Omental fat pad (tissue), 4 donors: ENCODE results near the gene AKAP9. TPM values are rescaled to one million over a fixed set of nuclear protein-coding genes. Genes with fewer than 3 reads are reported as not detected.

Experiments
- ATAC-seq: fragments of 150-250 bp; one replicate; pipeline ENCODE4 v1.9.1; 2016; ENCODE audit warnings: mild to moderate bottlenecking, moderate library complexity; ENCODE audit not compliant: low FRiP score
- DNase-seq: peaks from one replicate; pipeline ENCODE4 v3.0.0-alpha.2; 2019; ENCODE audit warnings: low spot score
- CTCF ChIP-seq, 3 donors: fragments of 450-650 bp; IDR thresholded peaks; one replicate each; pipeline ENCODE4 v1.5.1; 2016 to 2017; ENCODE audit warnings: antibody characterized with exemption in 3 of 3, mild to moderate bottlenecking in 3 of 3, moderate library complexity in 2 of 3
- total RNA-seq, 4 donors: library from RNA; depleted of rRNA; stranded (reverse); fragments of >200 nt; gene quantifications; one replicate each; pipeline ENCODE4 v1.1.0, GENCODE V29; 2016

The AKAP9 gene
- total RNA-seq, 4 donors from 2014 or later, result 44.4 to 73.9 (median 62.7) TPM

GRCh38 chr7:92131764-92132330 is 191.2 kb downstream of the AKAP9 start:
- DNase-seq, result no peak
- no peak for ATAC-seq
- no peak for TF ChIP-seq CTCF (IDR thresholded peaks at IDR 0.05)

GRCh38 chr7:92133133-92133736 is 192.6 kb downstream of the AKAP9 start:
- ATAC-seq, result no peak
- no peak for TF ChIP-seq CTCF (IDR thresholded peaks at IDR 0.05)
- DNase-seq, result no peak

GRCh38 chr7:92133737-92134270 is 193.1 kb downstream of the AKAP9 start:
- ATAC-seq, result peak; percentile 76
- TF ChIP-seq CTCF (IDR thresholded peaks at IDR 0.05), result peak in 2 of 3 donors; percentile 50 to 85
- peak; percentile 62 for DNase-seq

- no peak for TF ChIP-seq CTCF (IDR thresholded peaks at IDR 0.05)
- DNase-seq, result peak; percentile 97
- ATAC-seq, result peak; percentile 98
Measured at GRCh38 chr7:92134271-92135051, 193.8 kb downstream of the AKAP9 start, which contains the start of gene CYP51A1. CYP51A1 (minus strand) TSS chr7:92134477; CDS start chr7:92134364, 113 bp downstream.

GRCh38 chr7:92135052-92135889 is 194.6 kb downstream of the AKAP9 start:
- DNase-seq (no peak), ATAC-seq (no peak)
- TF ChIP-seq CTCF (IDR thresholded peaks at IDR 0.05), result no peak

GRCh38 chr7:92137557-92137956 is 196.9 kb downstream of the AKAP9 start:
- no peak for TF ChIP-seq CTCF (IDR thresholded peaks at IDR 0.05)
- ATAC-seq, result no peak

More at GRCh38 chr7:92137557-92137956, 196.9 kb downstream of the AKAP9 start:
- DNase-seq, result no peak
